H1 (cell line): Measurements from ENCODE around the gene NBEA. TPM values are rescaled to one million over a fixed set of nuclear protein-coding genes. Genes with fewer than 3 reads are reported as not detected.

Source experiments
- CTCF ChIA-PET: fragments of 300-600 bp; sonication (Branson Sonifier 250); formaldehyde crosslinking; loops from one replicate; lab custom pipeline; 2021; ENCODE audit not compliant: partially characterized antibody; lab: Charles Lee
- POLR2A ChIA-PET: fragments of 300-600 bp; sonication (Branson Sonifier 250); formaldehyde crosslinking; loops from one replicate; lab custom pipeline; 2021; ENCODE audit warnings: inconsistent platforms; ENCODE audit not compliant: partially characterized antibody; lab: Charles Lee
- DNase-seq, 2 experiments: peaks; one replicate each; pipeline versions ENCODE4 v3.0.0 to v3.0.0-alpha.2; 2010 to 2022; ENCODE audit warnings: low spot score in 2 of 2, low read depth in 1 of 2, mixed read lengths in 1 of 2
- FAIRE-seq: peaks from 2 replicates; lab custom pipeline; 2011; peaks lifted over from hg19 to GRCh38; lab: Jason Lieb, UNC
- H2AFZ ChIP-seq: 2 replicates; pipeline ENCODE4 v1.8.1; 2012; ENCODE audit warnings: low read length, inconsistent platforms
- H2AK5ac ChIP-seq: 2 replicates; pipeline ENCODE4 v1.6.1; 2013; ENCODE audit warnings: low read depth, low read length
- H2BK120ac ChIP-seq: replicated peaks from 2 replicates; pipeline ENCODE3; 2013; ENCODE audit warnings: low read depth, low read length, inconsistent platforms
- H2BK12ac ChIP-seq: 2 replicates; pipeline ENCODE4 v1.6.1; 2013; ENCODE audit warnings: low read depth, low read length
- H2BK15ac ChIP-seq: 2 replicates; pipeline ENCODE4 v1.6.1; 2013; ENCODE audit warnings: low read length
- H2BK20ac ChIP-seq: 2 replicates; pipeline ENCODE4 v1.6.1; 2013; ENCODE audit warnings: low read length
- H2BK5ac ChIP-seq: 2 replicates; pipeline ENCODE4 v1.6.1; 2013; ENCODE audit warnings: low read depth, low read length
- H3K14ac ChIP-seq: 2 replicates; pipeline ENCODE4 v1.6.1; 2013; ENCODE audit warnings: inconsistent platforms; ENCODE audit not compliant: insufficient read length
- H3K18ac ChIP-seq: 2 replicates; pipeline ENCODE4 v1.6.1; 2013; ENCODE audit warnings: low read length; ENCODE audit errors: extremely low read depth
- H3K23ac ChIP-seq: 2 replicates; pipeline ENCODE4 v1.6.1; 2013; ENCODE audit warnings: inconsistent platforms; ENCODE audit not compliant: insufficient read length
- H3K23me2 ChIP-seq: 2 replicates; pipeline ENCODE4 v1.6.1; 2013; ENCODE audit warnings: low read depth, low read length
- H3K27ac ChIP-seq: 2 replicates; pipeline ENCODE4 v1.6.1; 2011; ENCODE audit warnings: low read depth, low read length, inconsistent platforms
- H3K27me3 ChIP-seq, 4 experiments: replicated peaks in 1 of 4; 1 replicate in 1 of 4; 2 replicates in 3 of 4; pipeline versions ENCODE4 v1.6.1 to v1.8.1; 2011 to 2013; ENCODE audit warnings: low read length in 3 of 4, mild to moderate bottlenecking in 3 of 4, inconsistent platforms in 2 of 4, mixed read lengths in 2 of 4, moderate library complexity in 1 of 4; ENCODE audit not compliant: control insufficient read depth in 3 of 4, insufficient read depth in 3 of 4; ENCODE audit errors: extremely low read depth in 1 of 4
- H3K36me3 ChIP-seq, 4 experiments: 2 replicates each; pipeline versions ENCODE4 v1.6.1 to v1.8.1; 2011 to 2013; ENCODE audit warnings: mild to moderate bottlenecking in 4 of 4, low read length in 3 of 4, moderate library complexity in 2 of 4, control low read depth in 1 of 4, inconsistent platforms in 1 of 4; ENCODE audit not compliant: insufficient read depth in 4 of 4, control insufficient read depth in 2 of 4
- H3K4ac ChIP-seq: replicated peaks from 2 replicates; pipeline ENCODE3; 2013; ENCODE audit warnings: low read length, low read depth, mixed read lengths, inconsistent platforms; ENCODE audit not compliant: insufficient read length
- H3K4me1 ChIP-seq, 4 experiments: replicated peaks in 1 of 4; 1 replicate in 1 of 4; 2 replicates in 3 of 4; pipeline versions ENCODE4 v1.6.1 to v1.8.1; 2011 to 2013; ENCODE audit warnings: low read length in 3 of 4, inconsistent platforms in 2 of 4, mixed read lengths in 1 of 4; ENCODE audit not compliant: insufficient read depth in 4 of 4, control insufficient read depth in 3 of 4
- H3K4me2 ChIP-seq, 2 experiments: 2 replicates each; pipeline versions ENCODE4 v1.6.1 to v1.8.1; 2011 to 2013; ENCODE audit warnings: low read depth in 2 of 2, low read length in 2 of 2, control low read depth in 1 of 2, inconsistent platforms in 1 of 2, mild to moderate bottlenecking in 1 of 2; ENCODE audit not compliant: insufficient read depth in 1 of 2
- H3K4me3 ChIP-seq, 4 experiments: fragments of 200-600, 300-600 bp in 1 of 4; sonication (generic), shearing (Covaris generic), sonication (Bioruptor Twin) in 1 of 4; 2 replicates each; pipeline versions ENCODE4 v1.5.1 to v1.8.1; 2011 to 2016; ENCODE audit warnings: low read length in 4 of 4, low read depth in 3 of 4, control low read depth in 2 of 4, inconsistent platforms in 2 of 4, mild to moderate bottlenecking in 2 of 4, mixed read lengths in 1 of 4, moderate library complexity in 1 of 4; ENCODE audit not compliant: insufficient read depth in 2 of 4; ENCODE audit errors: extremely low read depth in 1 of 4
- H3K56ac ChIP-seq: replicated peaks from 2 replicates; pipeline ENCODE3; 2013; ENCODE audit warnings: low read depth, mild to moderate bottlenecking, mixed read lengths, low read length, inconsistent platforms; ENCODE audit not compliant: insufficient read length
- H3K79me1 ChIP-seq: 2 replicates; pipeline ENCODE4 v1.6.1; 2013; ENCODE audit warnings: low read depth, low read length, control low read depth
- H3K79me2 ChIP-seq, 2 experiments: 2 replicates each; pipeline versions ENCODE4 v1.6.1 to v1.8.1; 2012 to 2013; ENCODE audit warnings: low read length in 2 of 2, mild to moderate bottlenecking in 2 of 2, inconsistent platforms in 1 of 2; ENCODE audit not compliant: insufficient read depth in 2 of 2, control insufficient read depth in 1 of 2
- H3K9ac ChIP-seq, 4 experiments: replicated peaks in 1 of 4; 1 replicate in 1 of 4; 2 replicates in 3 of 4; pipeline versions ENCODE4 v1.6.1 to v1.8.1; 2011 to 2013; ENCODE audit warnings: low read depth in 3 of 4, low read length in 3 of 4, control low read depth in 2 of 4, mild to moderate bottlenecking in 2 of 4, moderate library complexity in 2 of 4, inconsistent platforms in 1 of 4; ENCODE audit errors: extremely low read depth in 1 of 4
- H3K9me3 ChIP-seq, 2 experiments: 2 replicates each; pipeline versions ENCODE4 v1.6.1 to v1.8.1; 2012 to 2013; ENCODE audit warnings: mild to moderate bottlenecking in 2 of 2, moderate library complexity in 2 of 2, control low read depth in 1 of 2, inconsistent platforms in 1 of 2, low read depth in 1 of 2, low read length in 1 of 2, mixed read lengths in 1 of 2; ENCODE audit not compliant: insufficient read depth in 2 of 2
- H4K20me1 ChIP-seq, 2 experiments: replicated peaks in 1 of 2; 2 replicates each; pipeline versions ENCODE3 to v1.8.1; 2011 to 2013; ENCODE audit warnings: inconsistent platforms in 2 of 2, low read length in 2 of 2, mild to moderate bottlenecking in 1 of 2; ENCODE audit not compliant: insufficient read depth in 2 of 2, control insufficient read depth in 1 of 2
- H4K5ac ChIP-seq: 2 replicates; pipeline ENCODE4 v1.6.1; 2013; ENCODE audit warnings: low read length, low read depth, mixed read lengths, inconsistent platforms; ENCODE audit not compliant: insufficient read length
- H4K8ac ChIP-seq: 2 replicates; pipeline ENCODE4 v1.8.0; 2013; ENCODE audit warnings: mild to moderate bottlenecking, moderate library complexity, low read length, inconsistent platforms; ENCODE audit not compliant: insufficient read depth; ENCODE audit errors: extremely low read depth
- H4K91ac ChIP-seq: replicated peaks from 2 replicates; pipeline ENCODE3; 2013; ENCODE audit warnings: low read length, mixed read lengths, inconsistent platforms; ENCODE audit not compliant: insufficient read length
- BACH1 ChIP-seq: IDR thresholded peaks from 2 replicates; pipeline ENCODE4 v1.6.1; 2012; ENCODE audit warnings: low read length, improper control_type of control experiment
- EZH2 ChIP-seq: fragments of 200-600 bp; sonication (generic); IDR thresholded peaks from 2 replicates; pipeline ENCODE4 v1.7.1; 2012; ENCODE audit warnings: low read depth, mild to moderate bottlenecking, moderate library complexity, low read length, inconsistent platforms; ENCODE audit not compliant: severe bottlenecking
- MAFK ChIP-seq: IDR thresholded peaks from 2 replicates; pipeline ENCODE4 v1.6.1; 2012; ENCODE audit warnings: low read depth, mild to moderate bottlenecking, improper control_type of control experiment, low read length
- SIX5 ChIP-seq: IDR thresholded peaks from 2 replicates; pipeline ENCODE4 v1.6.1; 2011; ENCODE audit warnings: mild to moderate bottlenecking, low read depth, low read length
- ZNF274 ChIP-seq: IDR thresholded peaks from 2 replicates; pipeline ENCODE4 v1.7.0; 2012; ENCODE audit warnings: low read length, borderline replicate concordance; ENCODE audit errors: extremely low read depth
- WGBS, 2 experiments: shearing (Covaris generic) in 1 of 2; methylation state at CpG; one replicate each; pipeline versions ENCODE4 v1.1.6 to v1.1.7; 2013 to 2015; ENCODE audit warnings: low lambda C conversion rate in 2 of 2, mixed read lengths in 2 of 2, inconsistent platforms in 1 of 2, low coverage in 1 of 2, missing lambda C conversion rate in 1 of 2; ENCODE audit not compliant: insufficient replicate concordance in 2 of 2, insufficient coverage in 1 of 2, insufficient read length in 1 of 2; ENCODE audit errors: extremely low coverage in 1 of 2, missing lambda C conversion rate in 1 of 2; 5-methylcytosine and 5-hydroxymethylcytosine counted together
- polyA plus RNA-seq, 7 experiments: library from polyadenylated mRNA; depleted of rRNA in 3 of 7; stranded (reverse) in 5 of 7; unstranded in 2 of 7; fragments of >200 nt in 5 of 7; fragments of 200-250 nt in 2 of 7; gene quantifications; 1 replicate in 5 of 7; 2 replicates in 1 of 7; 4 replicates in 1 of 7; pipeline versions ENCODE4 v1.2.1 to v1.2.3, GENCODE V29; 2011 to 2013; ENCODE audit warnings: missing spikeins in 2 of 7, mixed read lengths in 2 of 7
- total RNA-seq: library from RNA; stranded (reverse); fragmentation: NEBNext Ultra II Directional; extraction: Animal tissue kit (Norgen Biotek cat#: 25700); gene quantifications from 2 replicates; pipeline ENCODE4 v1.2.1, GENCODE V29; 2021

Gene NBEA
- total and polyA plus RNA-seq, 2 of the 8 experiments (the other 6 are each of a cell fraction or from before 2014, with no cell fraction given), result 14.2 to 21.5 TPM

GRCh38 chr13:35225159-35225558 lies 283.1 kb downstream of the NBEA start:
- 0 out of 4 replicates have a peak overlapping the region, but pooled peaks of 1 of the 2 experiments have one; percentile 31 for H3K4me2 ChIP-seq
- POLR2A ChIA-PET, result interaction anchor here (0.8 kb wide), 1 partner anchor 24 kb away, joined by 3 read pairs; no protein-coding TSS in a partner anchor
- TF ChIP-seq MAFK, result no peak
- TF ChIP-seq BACH1, result no peak
- no peak for TF ChIP-seq ZNF274
- no peak for TF ChIP-seq SIX5
- TF ChIP-seq EZH2, result no peak

More at GRCh38 chr13:35225159-35225558, 283.1 kb downstream of the NBEA start:
- H2BK12ac ChIP-seq, result no peak overlapping the region
- no peak overlapping the region for H4K8ac ChIP-seq
- no peak overlapping the region for H3K14ac ChIP-seq
- no peaks in the 10 kb centered on the region for H3K23me2 ChIP-seq
- no peak overlapping the region for H2BK120ac ChIP-seq
- no peak overlapping the region for H4K91ac ChIP-seq
- H2AK5ac ChIP-seq, result no peak overlapping the region
- H3K79me2 ChIP-seq, result no peaks in the 10 kb centered on the region
- H2AFZ ChIP-seq, result no peak overlapping the region
- WGBS, 2 experiments, result 22% methylated on average over 1 of the region's 1 CpG; no CpG with 5 or more reads in 1 of the 2 experiments
- H3K4me1 ChIP-seq, result peaks cover 3 to 8% (median 4%) of the 10 kb centered on the region in 4 experiments; a peak in 5 of 7 replicates
- H3K9me3 ChIP-seq, result no peaks in the 10 kb centered on the region
- H2BK15ac ChIP-seq, result no peak overlapping the region
- no peak overlapping the region for H3K4me3 ChIP-seq
- DNase-seq, result no peak
- H3K27ac ChIP-seq, result no peak overlapping the region
- no peak for FAIRE-seq
- H2BK5ac ChIP-seq, result no peak overlapping the region
- H3K27me3 ChIP-seq, result no peaks in the 10 kb centered on the region
- no peaks in the 10 kb centered on the region for H4K20me1 ChIP-seq
- H3K56ac ChIP-seq, result no peak overlapping the region
- H3K79me1 ChIP-seq, result no peaks in the 10 kb centered on the region
- H3K4ac ChIP-seq, result no peak overlapping the region
- H3K36me3 ChIP-seq, result no peaks in the 10 kb centered on the region; a peak in 1 of 8 replicates
- H3K23ac ChIP-seq, result no peak overlapping the region
- no peak overlapping the region; the same call in 1 of the 2 replicates for H3K18ac ChIP-seq
- no peak overlapping the region for H3K9ac ChIP-seq
- no peak overlapping the region for H2BK20ac ChIP-seq
- CTCF ChIA-PET, result interaction anchor here (1.0 to 1.2 kb wide), 3 partner anchors 31 to 497 kb away, joined by 3 read pairs; no protein-coding TSS in a partner anchor
- no peak overlapping the region for H4K5ac ChIP-seq
